HepG2 (cell line): Measurements from ENCODE around the gene ANKS1B. TPM values are rescaled to one million over a fixed set of nuclear protein-coding genes. Genes with fewer than 3 reads are reported as not detected.

Source experiments
- ATAC-seq: fragments of 200-7000 bp; cut with Tn5 transposase; 3 replicates; pipeline ENCODE4 v1.9.1; 2020; ENCODE audit warnings: mild to moderate bottlenecking, moderate library complexity
- BruUV-seq: library from RNA; stranded (reverse); fragments of 400-500 nt; replicated peaks from 2 replicates; lab custom pipeline; 2021; lab: Mats Ljungman, UMichigan
- CTCF ChIA-PET: fragments of 300-600 bp; formaldehyde crosslinking; extraction: SDS; loops from one replicate; lab custom pipeline; 2021; ENCODE audit warnings: low total read pairs, inconsistent platforms, low intra/inter-chr PET ratio; lab: Yijun Ruan, JAX
- POLR2A ChIA-PET: fragments of 350-600 bp; sonication (Branson Sonifier 250); formaldehyde crosslinking; loops from one replicate; lab custom pipeline; 2020; ENCODE audit warnings: antibody characterized with exemption, inconsistent platforms; lab: Yijun Ruan, JAX
- DNase-seq: peaks from one replicate; pipeline ENCODE4 v3.0.0-alpha.2; 2015; ENCODE audit warnings: low spot score
- FAIRE-seq: peaks from 3 replicates; lab custom pipeline; 2011; peaks lifted over from hg19 to GRCh38; lab: Jason Lieb, UNC
- H2AFZ ChIP-seq: one replicate; pipeline ENCODE4 v1.6.1; 2011; ENCODE audit warnings: low read length, inconsistent platforms
- H3K27ac ChIP-seq: fragments of 300-600 bp; 3 replicates; pipeline ENCODE4 v1.8.0; 2011; ENCODE audit warnings: mixed run types, mild to moderate bottlenecking, mixed read lengths, low read length, inconsistent platforms; ENCODE audit not compliant: insufficient read depth; ENCODE audit errors: extremely low read length
- H3K27me3 ChIP-seq, 2 experiments: fragments of 200-600 bp in 1 of 2; 2 replicates in 1 of 2; 3 replicates in 1 of 2; pipeline versions ENCODE4 v1.6.0 to v1.8.0; 2011; ENCODE audit warnings: low read length in 2 of 2, mild to moderate bottlenecking in 2 of 2, moderate library complexity in 2 of 2, inconsistent platforms in 1 of 2; ENCODE audit not compliant: insufficient read depth in 2 of 2, control insufficient read depth in 1 of 2
- H3K36me3 ChIP-seq, 2 experiments: fragments of 200-600 bp in 1 of 2; replicated peaks in 1 of 2; 2 replicates in 1 of 2; 3 replicates in 1 of 2; pipeline versions ENCODE4 v1.5.1 to v1.8.0; 2011; ENCODE audit warnings: low read length in 2 of 2, inconsistent platforms in 1 of 2; ENCODE audit not compliant: insufficient read depth in 2 of 2, control insufficient read depth in 1 of 2
- H3K4me1 ChIP-seq: 2 replicates; pipeline ENCODE4 v1.5.1; 2012; ENCODE audit warnings: low read length, inconsistent platforms; ENCODE audit not compliant: insufficient read depth
- H3K4me2 ChIP-seq: 2 replicates; pipeline ENCODE4 v1.6.0; 2011; ENCODE audit warnings: low read depth, low read length, inconsistent platforms
- H3K4me3 ChIP-seq, 3 experiments: fragments of 200-600 bp in 1 of 3; sonication (generic), shearing (Covaris generic) in 1 of 3; replicated peaks in 1 of 3; 2 replicates each; pipeline ENCODE4 v1.5.1; 2011 to 2016; ENCODE audit warnings: low read length in 3 of 3, inconsistent platforms in 2 of 3, low read depth in 2 of 3, mild to moderate bottlenecking in 2 of 3, control low read depth in 1 of 3, mixed read lengths in 1 of 3; ENCODE audit not compliant: insufficient read depth in 1 of 3
- H3K79me2 ChIP-seq: one replicate; pipeline ENCODE4 v1.6.1; 2011; ENCODE audit warnings: low read length, inconsistent platforms; ENCODE audit not compliant: insufficient read depth
- H3K9ac ChIP-seq: 2 replicates; pipeline ENCODE4 v1.6.0; 2011; ENCODE audit warnings: mild to moderate bottlenecking, low read depth, low read length, inconsistent platforms; ENCODE audit not compliant: insufficient read depth
- H3K9me3 ChIP-seq: 2 replicates; pipeline ENCODE4 v1.5.1; 2012; ENCODE audit warnings: mild to moderate bottlenecking, low read length
- H4K20me1 ChIP-seq: 2 replicates; pipeline ENCODE4 v1.6.0; 2011; ENCODE audit warnings: inconsistent platforms, mild to moderate bottlenecking, low read length, moderate library complexity; ENCODE audit not compliant: insufficient read depth
- NFE2 ChIP-seq: sonication (generic); formaldehyde crosslinking; IDR thresholded peaks from 2 replicates; pipeline ENCODE4 v1.4.0; 2020; ENCODE audit warnings: missing genetic modification reagents
- NFYC ChIP-seq: IDR thresholded peaks from 2 replicates; pipeline ENCODE4 v1.6.1; 2016; ENCODE audit warnings: missing genetic modification reagents, missing compliant biosample characterization
- RFX3 ChIP-seq: IDR thresholded peaks from 2 replicates; pipeline ENCODE4 v1.6.1; 2016; ENCODE audit warnings: missing biosample characterization, missing genetic modification reagents
- RNF2 ChIP-seq: fragments of 450-650 bp; conservative IDR thresholded peaks from 2 replicates; pipeline ENCODE4 v1.6.1; 2016; ENCODE audit warnings: low read depth
- SMARCC2 ChIP-seq: fragments of 450-650 bp; IDR thresholded peaks from 2 replicates; pipeline ENCODE4 v1.6.1; 2017; ENCODE audit warnings: antibody characterized with exemption, mild to moderate bottlenecking
- YEATS2 ChIP-seq: sonication (generic); formaldehyde crosslinking; IDR thresholded peaks from 2 replicates; pipeline ENCODE4 v1.4.0; 2020; ENCODE audit warnings: missing genetic modification reagents, borderline replicate concordance
- ZNF232 ChIP-seq: sonication (generic); formaldehyde crosslinking; IDR thresholded peaks from 2 replicates; pipeline ENCODE4 v1.4.0; 2020; ENCODE audit warnings: missing genetic modification reagents, borderline replicate concordance
- ZNF615 ChIP-seq: sonication (generic); formaldehyde crosslinking; IDR thresholded peaks from 2 replicates; pipeline ENCODE4 v1.5.0; 2020; ENCODE audit warnings: mild to moderate bottlenecking, missing genetic modification reagents, borderline replicate concordance
- ZNF790 ChIP-seq: sonication (generic); formaldehyde crosslinking; IDR thresholded peaks from 2 replicates; pipeline ENCODE4 v1.8.0; 2022; ENCODE audit warnings: missing genetic modification reagents, mild to moderate bottlenecking, borderline replicate concordance
- ZNF883 ChIP-seq: sonication (generic); formaldehyde crosslinking; IDR thresholded peaks from 2 replicates; pipeline ENCODE4 v1.5.1; 2020; ENCODE audit warnings: mild to moderate bottlenecking, missing genetic modification reagents; ENCODE audit errors: not compliant biosample characterization
- WGBS: methylation state at CpG from one replicate; pipeline ENCODE4 v1.1.6; 2017; ENCODE audit warnings: low lambda C conversion rate; 5-methylcytosine and 5-hydroxymethylcytosine counted together
- in situ Hi-C: cut with HindIII; loops from 2 replicates; pipeline ENCODE4 v1.10.0; 2017; ENCODE audit warnings: low pct_unique_long_range_greater_than_20kb; ENCODE audit not compliant: extremely low pct_ligation_motif_present
- intact Hi-C: fragments of 100-400 bp; cut with micrococcal nuclease; formaldehyde crosslinking; loops from one replicate; pipeline ENCODE4 v1.10.0; 2022; ENCODE audit not compliant: unreplicated experiment
- polyA plus RNA-seq, 8 experiments: library from polyadenylated mRNA; depleted of rRNA in 3 of 8; stranded (reverse) in 7 of 8; unstranded in 1 of 8; fragments of >200 nt; fragmentation: Illumina TruSeq in 4 of 8; extraction: Trizol in 4 of 8; gene quantifications; 2 replicates each; pipeline versions ENCODE4 v1.2.1 to v1.2.3, GENCODE V29; 2011 to 2016; ENCODE audit warnings: low read depth in 4 of 8, missing spikeins in 1 of 8, mixed read lengths in 1 of 8; ENCODE audit not compliant: insufficient read depth in 1 of 8
- total RNA-seq, 5 experiments: library from RNA; depleted of rRNA; stranded (reverse); fragments of >200 nt; fragmentation: Illumina TruSeq; extraction: Trizol; gene quantifications; 2 replicates each; pipeline ENCODE4 v1.2.3, GENCODE V29; 2016; ENCODE audit warnings: low read depth in 1 of 5
- TF ChIP-seq, protein P1 (sequence below): sonication (generic); formaldehyde crosslinking; IDR thresholded peaks from 2 replicates; pipeline ENCODE4 v1.8.0; 2023; ENCODE audit warnings: mild to moderate bottlenecking, missing genetic modification reagents
- TF ChIP-seq, protein P2 (sequence below): sonication (generic); formaldehyde crosslinking; IDR thresholded peaks from 2 replicates; pipeline ENCODE4 v1.9.0; 2021; ENCODE audit warnings: missing genetic modification reagents, borderline replicate concordance
- TF ChIP-seq, protein P3 (sequence below): sonication (generic); formaldehyde crosslinking; IDR thresholded peaks from 2 replicates; pipeline ENCODE4 v1.9.0; 2021; ENCODE audit warnings: missing genetic modification reagents, borderline replicate concordance
- TF ChIP-seq, protein P4 (sequence below): sonication (generic); formaldehyde crosslinking; IDR thresholded peaks from 2 replicates; pipeline ENCODE4 v1.4.0; 2020; ENCODE audit warnings: mild to moderate bottlenecking, missing genetic modification reagents

The ANKS1B gene
- total and polyA plus RNA-seq, 2 of the 13 experiments (the other 11 are each of a cell fraction or from before 2014, with no cell fraction given), result 0.15 TPM; not detected in 1

DNA sequence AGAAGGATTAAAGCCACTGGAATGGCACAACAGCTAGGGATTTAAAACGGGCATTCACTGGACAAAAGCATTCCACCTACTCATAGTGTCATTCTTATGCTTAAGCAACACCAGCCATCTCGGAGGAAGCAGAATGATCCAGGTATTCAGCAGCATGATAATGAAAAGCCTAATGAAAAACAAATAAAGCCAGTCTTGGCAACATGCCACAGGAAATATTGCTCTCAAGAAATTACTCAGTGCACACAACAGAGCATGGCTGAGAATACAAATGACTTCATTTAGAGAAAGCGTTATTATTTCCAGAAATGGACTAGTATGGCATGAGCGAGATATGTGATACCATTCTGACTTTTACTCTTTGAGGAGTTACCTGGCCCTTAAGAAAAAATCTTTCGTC lies 897.5 kb downstream of the ANKS1B start:
- ChIA-PET CTCF (no interaction called here), POLR2A (no interaction called here)
- BruUV-seq, result no TSS peak
- ATAC-seq, result no peak
- H3K4me2 ChIP-seq, result no peak overlapping the region
- no peak overlapping the region for H3K4me3 ChIP-seq
- no peak overlapping the region for H2AFZ ChIP-seq
- no peaks in the 10 kb centered on the region; a peak in 1 of 5 replicates for H3K27me3 ChIP-seq
- intact Hi-C loops (no loop called here), in situ Hi-C loops (no loop called here)
- no peak overlapping the region for H3K27ac ChIP-seq
- no peaks in the 10 kb centered on the region for H3K9me3 ChIP-seq
- no peaks in the 10 kb centered on the region for H4K20me1 ChIP-seq
- no peak for DNase-seq
- FAIRE-seq, result no peak
- H3K9ac ChIP-seq, result no peak overlapping the region
- H3K36me3 ChIP-seq, result no peaks in the 10 kb centered on the region
- TF ChIP-seq ZNF615 (CRISPR knock-in tag) (no peak), NFE2 (CRISPR knock-in tag) (no peak), ZNF883 (CRISPR knock-in tag) (no peak), ZNF790 (no peak), RFX3 (CRISPR knock-in tag) (no peak), YEATS2 (CRISPR knock-in tag) (no peak), ZNF232 (CRISPR knock-in tag) (no peak), SMARCC2 (no peak), RNF2 (no peak), NFYC (no peak)
- TF ChIP-seq, protein P1, sequence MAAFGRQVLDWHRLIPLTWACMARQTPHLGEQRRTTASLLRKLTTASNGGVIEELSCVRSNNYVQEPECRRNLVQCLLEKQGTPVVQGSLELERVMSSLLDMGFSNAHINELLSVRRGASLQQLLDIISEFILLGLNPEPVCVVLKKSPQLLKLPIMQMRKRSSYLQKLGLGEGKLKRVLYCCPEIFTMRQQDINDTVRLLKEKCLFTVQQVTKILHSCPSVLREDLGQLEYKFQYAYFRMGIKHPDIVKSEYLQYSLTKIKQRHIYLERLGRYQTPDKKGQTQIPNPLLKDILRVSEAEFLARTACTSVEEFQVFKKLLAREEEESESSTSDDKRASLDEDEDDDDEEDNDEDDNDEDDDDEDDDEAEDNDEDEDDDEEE (CRISPR knock-in tag), result no peak
- TF ChIP-seq, protein P2, sequence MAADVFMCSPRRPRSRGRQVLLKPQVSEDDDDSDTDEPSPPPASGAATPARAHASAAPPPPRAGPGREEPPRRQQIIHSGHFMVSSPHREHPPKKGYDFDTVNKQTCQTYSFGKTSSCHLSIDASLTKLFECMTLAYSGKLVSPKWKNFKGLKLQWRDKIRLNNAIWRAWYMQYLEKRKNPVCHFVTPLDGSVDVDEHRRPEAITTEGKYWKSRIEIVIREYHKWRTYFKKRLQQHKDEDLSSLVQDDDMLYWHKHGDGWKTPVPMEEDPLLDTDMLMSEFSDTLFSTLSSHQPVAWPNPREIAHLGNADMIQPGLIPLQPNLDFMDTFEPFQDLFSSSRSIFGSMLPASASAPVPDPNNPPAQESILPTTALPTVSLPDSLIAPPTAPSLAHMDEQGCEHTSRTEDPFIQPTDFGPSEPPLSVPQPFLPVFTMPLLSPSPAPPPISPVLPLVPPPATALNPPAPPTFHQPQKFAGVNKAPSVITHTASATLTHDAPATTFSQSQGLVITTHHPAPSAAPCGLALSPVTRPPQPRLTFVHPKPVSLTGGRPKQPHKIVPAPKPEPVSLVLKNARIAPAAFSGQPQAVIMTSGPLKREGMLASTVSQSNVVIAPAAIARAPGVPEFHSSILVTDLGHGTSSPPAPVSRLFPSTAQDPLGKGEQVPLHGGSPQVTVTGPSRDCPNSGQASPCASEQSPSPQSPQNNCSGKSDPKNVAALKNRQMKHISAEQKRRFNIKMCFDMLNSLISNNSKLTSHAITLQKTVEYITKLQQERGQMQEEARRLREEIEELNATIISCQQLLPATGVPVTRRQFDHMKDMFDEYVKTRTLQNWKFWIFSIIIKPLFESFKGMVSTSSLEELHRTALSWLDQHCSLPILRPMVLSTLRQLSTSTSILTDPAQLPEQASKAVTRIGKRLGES, result no peak
- TF ChIP-seq, protein P3, sequence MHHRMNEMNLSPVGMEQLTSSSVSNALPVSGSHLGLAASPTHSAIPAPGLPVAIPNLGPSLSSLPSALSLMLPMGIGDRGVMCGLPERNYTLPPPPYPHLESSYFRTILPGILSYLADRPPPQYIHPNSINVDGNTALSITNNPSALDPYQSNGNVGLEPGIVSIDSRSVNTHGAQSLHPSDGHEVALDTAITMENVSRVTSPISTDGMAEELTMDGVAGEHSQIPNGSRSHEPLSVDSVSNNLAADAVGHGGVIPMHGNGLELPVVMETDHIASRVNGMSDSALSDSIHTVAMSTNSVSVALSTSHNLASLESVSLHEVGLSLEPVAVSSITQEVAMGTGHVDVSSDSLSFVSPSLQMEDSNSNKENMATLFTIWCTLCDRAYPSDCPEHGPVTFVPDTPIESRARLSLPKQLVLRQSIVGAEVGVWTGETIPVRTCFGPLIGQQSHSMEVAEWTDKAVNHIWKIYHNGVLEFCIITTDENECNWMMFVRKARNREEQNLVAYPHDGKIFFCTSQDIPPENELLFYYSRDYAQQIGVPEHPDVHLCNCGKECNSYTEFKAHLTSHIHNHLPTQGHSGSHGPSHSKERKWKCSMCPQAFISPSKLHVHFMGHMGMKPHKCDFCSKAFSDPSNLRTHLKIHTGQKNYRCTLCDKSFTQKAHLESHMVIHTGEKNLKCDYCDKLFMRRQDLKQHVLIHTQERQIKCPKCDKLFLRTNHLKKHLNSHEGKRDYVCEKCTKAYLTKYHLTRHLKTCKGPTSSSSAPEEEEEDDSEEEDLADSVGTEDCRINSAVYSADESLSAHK (CRISPR knock-in tag), result no peak
- TF ChIP-seq, protein P4, sequence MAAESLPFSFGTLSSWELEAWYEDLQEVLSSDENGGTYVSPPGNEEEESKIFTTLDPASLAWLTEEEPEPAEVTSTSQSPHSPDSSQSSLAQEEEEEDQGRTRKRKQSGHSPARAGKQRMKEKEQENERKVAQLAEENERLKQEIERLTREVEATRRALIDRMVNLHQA (CRISPR knock-in tag), result no peak
- H3K4me1 ChIP-seq, result no peaks in the 10 kb centered on the region
- H3K79me2 ChIP-seq, result no peaks in the 10 kb centered on the region
- WGBS, result 4% methylated on average over 5 of the region's 5 CpGs
